ENCODE data around the gene ZEB2. TPM values are rescaled to one million over a fixed set of nuclear protein-coding genes. Genes with fewer than 3 reads are reported as not detected.

ZEB2 gene
- total RNA-seq, 1 donor from 2014 or later, result 0.26 TPM

DNA sequence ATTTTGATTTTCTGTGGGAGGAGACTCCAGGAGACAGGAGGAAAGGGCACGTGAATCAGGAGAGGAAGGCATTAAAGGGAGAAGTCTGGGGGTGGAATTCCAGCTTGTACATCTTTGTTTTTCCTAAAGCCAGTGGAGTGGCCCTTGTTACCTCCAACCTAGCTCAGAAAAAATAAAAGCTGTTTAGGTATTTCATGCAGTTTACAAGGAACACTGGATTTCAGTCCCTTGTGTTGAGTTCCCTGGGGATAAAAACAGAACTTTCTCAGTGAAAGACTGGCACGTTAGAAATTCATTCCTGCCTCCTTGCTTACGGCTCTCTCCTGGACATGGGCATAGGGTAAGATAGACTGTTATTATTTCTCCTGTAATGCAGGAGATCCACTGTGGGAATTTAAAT is 170.2 kb downstream of the ZEB2 start:
- no peak for TF ChIP-seq CTCF (IDR thresholded peaks at IDR 0.05; ENCODE audit: insufficient read depth, low read length, severe bottlenecking)
- Histone ChIP-seq H3K4me3 (ENCODE audit: low read depth, low read length) (no peak overlapping the region), H3K36me3 (ENCODE audit: control insufficient read depth, insufficient read depth, low read length) (no peaks in the 10 kb centered on the region), H3K27me3 (ENCODE audit: control insufficient read depth, insufficient read depth, low read length) (no peaks in the 10 kb centered on the region)
- no peak for FAIRE-seq
- no peak for DNase-seq (ENCODE audit: low read depth)

DNA sequence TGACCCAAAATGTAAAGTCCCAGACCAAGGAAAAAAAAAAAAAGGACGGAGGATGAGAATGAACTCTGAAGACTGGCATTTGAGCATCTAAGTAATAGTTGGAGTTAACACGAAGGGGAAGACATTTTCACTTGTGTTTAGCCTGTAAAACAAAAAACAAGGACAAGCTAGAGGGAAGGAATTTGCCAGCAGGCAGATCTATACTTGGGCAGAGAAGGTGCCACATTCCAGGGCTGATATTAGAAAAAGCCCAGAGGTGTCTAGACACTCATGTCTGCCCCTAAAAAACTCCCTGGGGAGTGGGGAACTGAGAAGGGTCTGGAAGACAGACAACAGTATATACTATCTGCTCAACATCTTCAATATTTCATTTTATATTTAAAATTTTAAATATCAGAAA is 171.1 kb downstream of the ZEB2 start:
- no peak for TF ChIP-seq CTCF (IDR thresholded peaks at IDR 0.05; ENCODE audit: insufficient read depth, low read length, severe bottlenecking)
- DNase-seq (ENCODE audit: low read depth) (no peak), FAIRE-seq (no peak)
- H3K36me3 ChIP-seq (ENCODE audit: control insufficient read depth, insufficient read depth, low read length), result no peaks in the 10 kb centered on the region
- no peaks in the 10 kb centered on the region for H3K27me3 ChIP-seq (ENCODE audit: control insufficient read depth, insufficient read depth, low read length)
- H3K4me3 ChIP-seq (ENCODE audit: low read depth, low read length), result no peak overlapping the region

- Histone ChIP-seq H3K4me3 (ENCODE audit: low read depth, low read length) (no peak overlapping the region), H3K36me3 (ENCODE audit: control insufficient read depth, insufficient read depth, low read length) (no peaks in the 10 kb centered on the region), H3K27me3 (ENCODE audit: control insufficient read depth, insufficient read depth, low read length) (no peaks in the 10 kb centered on the region)
- DNase-seq (ENCODE audit: low read depth) (no peak), FAIRE-seq (peak; percentile 13)
- TF ChIP-seq CTCF (IDR thresholded peaks at IDR 0.05; ENCODE audit: insufficient read depth, low read length, severe bottlenecking), result no peak
Measured at GRCh38 chr2:144346229-144346628, 173.7 kb downstream of the ZEB2 start.

DNA sequence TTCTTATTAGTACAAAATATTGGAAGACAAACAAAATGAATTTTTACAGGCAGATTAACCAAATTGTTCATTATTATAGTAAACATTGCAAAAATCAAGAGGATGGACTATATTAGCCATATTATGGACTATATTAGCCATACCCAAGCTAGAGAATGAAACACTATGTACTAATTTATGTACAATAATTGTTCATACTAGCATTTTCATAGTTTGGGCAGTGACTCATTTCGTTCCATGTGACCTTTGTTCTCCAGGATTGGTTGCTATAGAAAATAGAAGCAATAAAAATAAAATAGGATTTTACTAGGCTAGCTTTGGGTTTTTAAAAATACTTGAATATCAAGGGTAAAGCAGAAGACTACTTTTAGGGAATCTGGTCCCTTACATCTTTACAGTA is 176.8 kb downstream of the ZEB2 start:
- Histone ChIP-seq H3K36me3 (ENCODE audit: control insufficient read depth, insufficient read depth, low read length) (no peaks in the 10 kb centered on the region), H3K27me3 (ENCODE audit: control insufficient read depth, insufficient read depth, low read length) (no peaks in the 10 kb centered on the region), H3K4me3 (ENCODE audit: low read depth, low read length) (no peak overlapping the region)
- no peak for FAIRE-seq
- DNase-seq (ENCODE audit: low read depth), result no peak
- TF ChIP-seq CTCF (IDR thresholded peaks at IDR 0.05; ENCODE audit: insufficient read depth, low read length, severe bottlenecking), result no peak

DNA sequence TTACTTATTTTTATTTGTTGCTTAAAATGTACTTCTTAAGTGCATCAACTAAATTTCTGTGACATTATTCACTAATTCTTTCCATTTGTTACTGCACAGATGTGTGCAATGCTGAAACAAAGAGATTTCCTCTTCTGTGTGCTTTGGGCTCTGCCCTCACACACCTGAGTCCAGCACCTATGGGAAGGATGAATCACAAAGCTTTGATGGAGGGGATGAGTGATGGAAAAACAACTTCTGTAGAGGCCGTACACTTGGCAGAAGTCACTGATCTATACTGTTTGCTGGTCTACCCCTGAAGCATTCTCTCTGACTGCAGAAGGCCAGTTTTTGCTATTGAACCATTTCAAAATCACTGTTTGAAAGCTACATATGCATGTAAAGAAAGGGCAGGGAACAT is 178.4 kb downstream of the ZEB2 start:
- H3K36me3 ChIP-seq (ENCODE audit: control insufficient read depth, insufficient read depth, low read length), result no peaks in the 10 kb centered on the region
- TF ChIP-seq CTCF (IDR thresholded peaks at IDR 0.05; ENCODE audit: insufficient read depth, low read length, severe bottlenecking), result no peak
- H3K27me3 ChIP-seq (ENCODE audit: control insufficient read depth, insufficient read depth, low read length), result no peaks in the 10 kb centered on the region
- FAIRE-seq (no peak), DNase-seq (ENCODE audit: low read depth) (no peak)
- H3K4me3 ChIP-seq (ENCODE audit: low read depth, low read length), result no peak overlapping the region

- Histone ChIP-seq H3K4me3 (ENCODE audit: low read depth, low read length) (no peak overlapping the region), H3K36me3 (ENCODE audit: control insufficient read depth, insufficient read depth, low read length) (no peaks in the 10 kb centered on the region), H3K27me3 (ENCODE audit: control insufficient read depth, insufficient read depth, low read length) (no peaks in the 10 kb centered on the region)
- no peak for FAIRE-seq
- DNase-seq (ENCODE audit: low read depth), result no peak
- TF ChIP-seq CTCF (IDR thresholded peaks at IDR 0.05; ENCODE audit: insufficient read depth, low read length, severe bottlenecking), result no peak
Measured at GRCh38 chr2:144339048-144339447, 180.9 kb downstream of the ZEB2 start.

All from bronchial epithelial cell (primary cell).